Measurements from ENCODE around the gene DOCK9. TPM values are rescaled to one million over a fixed set of nuclear protein-coding genes. Genes with fewer than 3 reads are reported as not detected.

Gene DOCK9
- polyA plus RNA-seq, 1 of the 3 experiments (the other 2 are of a cell fraction) = 16.6 TPM

- Histone ChIP-seq H3K4me3 (ENCODE audit: low read depth in 2 of 2, low read length in 1 of 2) (no peak overlapping the region), H3K4me2 (no peak overlapping the region), H3K9me3 (no peaks in the 10 kb centered on the region), H3K4me1 (ENCODE audit: control insufficient read depth in 1 of 2, insufficient read depth in 2 of 2, low read depth in 1 of 2, low read length in 1 of 2) (no peaks in the 10 kb centered on the region; a peak in 1 of 4 replicates), H3F3A (replicated peaks; ENCODE audit: insufficient read depth) (no peaks in the 10 kb centered on the region), H3K9me2 (no peaks in the 10 kb centered on the region), H3K79me2 (ENCODE audit: insufficient read depth) (no peaks in the 10 kb centered on the region), H3K27ac (ENCODE audit: low read depth in 2 of 2, low read length in 1 of 2) (no peak overlapping the region), H3K9ac (no peak overlapping the region), H3K27me3 (ENCODE audit: insufficient read depth) (no peaks in the 10 kb centered on the region), H3K36me3 (replicated peaks in 1 of 2; ENCODE audit: control insufficient read depth in 1 of 2, insufficient read depth in 2 of 2, low read length in 1 of 2) (no peaks in the 10 kb centered on the region), H2AFZ (ENCODE audit: low read depth) (no peak overlapping the region), H4K20me1 (ENCODE audit: insufficient read depth) (no peaks in the 10 kb centered on the region)
- DNase-seq = no peak
- TF ChIP-seq FOSL2 (IDR thresholded peaks at IDR 0.05; ENCODE audit: borderline replicate concordance, low read depth) (no peak), USF1 (IDR thresholded peaks at IDR 0.05; ENCODE audit: borderline replicate concordance, low read depth) (no peak), POLR2AphosphoS5 (IDR thresholded peaks at IDR 0.05; ENCODE audit: low read depth, low read length) (no peak), IRF3 (IDR thresholded peaks at IDR 0.05; ENCODE audit: low read depth, low read length) (no peak), TCF12 (IDR thresholded peaks at IDR 0.05) (no peak), EP300 (IDR thresholded peaks at IDR 0.05; ENCODE audit: borderline replicate concordance in 1 of 2, low read depth in 1 of 2, low read length in 1 of 2) (no peak), NFIC (IDR thresholded peaks at IDR 0.05; ENCODE audit: borderline replicate concordance) (no peak), JUND (IDR thresholded peaks at IDR 0.05) (no peak), MXI1 (IDR thresholded peaks at IDR 0.05; ENCODE audit: low read depth, low read length) (no peak), MEF2A (IDR thresholded peaks at IDR 0.05; ENCODE audit: borderline replicate concordance, low read depth) (no peak), CTCF (IDR thresholded peaks at IDR 0.05) (no peak)
- ChIA-PET CTCF (interaction anchor here (1.0 kb wide), 1 partner anchor 17 kb away, joined by 3 read pairs; no protein-coding TSS in a partner anchor), POLR2A (no interaction called here)
- 92% methylated on average over 3 of the region's 3 CpGs for WGBS (ENCODE audit: low lambda C conversion rate)
Observed at GRCh38 chr13:98990701-98991100, 12.8 kb upstream of the DOCK9 start.

- DNase-seq = no peak
- no peaks in the 10 kb centered on the region for H3K36me3 ChIP-seq (replicated peaks in 1 of 2; ENCODE audit: control insufficient read depth in 1 of 2, insufficient read depth in 2 of 2, low read length in 1 of 2)
- H3K9me2 ChIP-seq = no peaks in the 10 kb centered on the region
- POLR2A ChIA-PET = no interaction called here
- H3K79me2 ChIP-seq (ENCODE audit: insufficient read depth) = no peaks in the 10 kb centered on the region
- no peaks in the 10 kb centered on the region for H3F3A ChIP-seq (replicated peaks; ENCODE audit: insufficient read depth)
- no peaks in the 10 kb centered on the region for H4K20me1 ChIP-seq (ENCODE audit: insufficient read depth)
- no peaks in the 10 kb centered on the region; a peak in 1 of 4 replicates for H3K4me1 ChIP-seq (ENCODE audit: control insufficient read depth in 1 of 2, insufficient read depth in 2 of 2, low read depth in 1 of 2, low read length in 1 of 2)
- H3K27me3 ChIP-seq (ENCODE audit: insufficient read depth) = no peaks in the 10 kb centered on the region
- H2AFZ ChIP-seq (ENCODE audit: low read depth) = no peak overlapping the region
- TF ChIP-seq GATA2 (CRISPR knock-in tag; IDR thresholded peaks at IDR 0.05) = no peak
- no peak for TF ChIP-seq CHD2 (IDR thresholded peaks at IDR 0.05; ENCODE audit: low read length, partially characterized antibody)
- WGBS (ENCODE audit: low lambda C conversion rate) = 88% methylated on average over 4 of the region's 4 CpGs
- no peaks in the 10 kb centered on the region for H3K9me3 ChIP-seq
- H3K4me2 ChIP-seq = no peak overlapping the region
- H3K27ac ChIP-seq (ENCODE audit: low read depth in 2 of 2, low read length in 1 of 2) = no peak overlapping the region
- CTCF ChIA-PET = interaction anchor here (1.0 to 1.3 kb wide), 2 partner anchors 18 to 34 kb away, joined by 3 read pairs; no protein-coding TSS in a partner anchor
- H3K4me3 ChIP-seq (ENCODE audit: low read depth in 2 of 2, low read length in 1 of 2) = no peak overlapping the region
- H3K9ac ChIP-seq = no peak overlapping the region
Observed at GRCh38 chr13:98989469-98990235, 11.8 kb upstream of the DOCK9 start.

Measured in SK-N-SH (cell line).